Measurements from ENCODE around the gene CWC22. TPM values are rescaled to one million over a fixed set of nuclear protein-coding genes. Genes with fewer than 3 reads are reported as not detected.
"Not testable (repeated sequence)": the region's sequence is repeated elsewhere in the genome, so short reads cannot be mapped to it uniquely, and the experiment has no call there.

The CWC22 gene
- total RNA-seq, 1 experiment from 2014 or later, result 14.2 TPM

DNA sequence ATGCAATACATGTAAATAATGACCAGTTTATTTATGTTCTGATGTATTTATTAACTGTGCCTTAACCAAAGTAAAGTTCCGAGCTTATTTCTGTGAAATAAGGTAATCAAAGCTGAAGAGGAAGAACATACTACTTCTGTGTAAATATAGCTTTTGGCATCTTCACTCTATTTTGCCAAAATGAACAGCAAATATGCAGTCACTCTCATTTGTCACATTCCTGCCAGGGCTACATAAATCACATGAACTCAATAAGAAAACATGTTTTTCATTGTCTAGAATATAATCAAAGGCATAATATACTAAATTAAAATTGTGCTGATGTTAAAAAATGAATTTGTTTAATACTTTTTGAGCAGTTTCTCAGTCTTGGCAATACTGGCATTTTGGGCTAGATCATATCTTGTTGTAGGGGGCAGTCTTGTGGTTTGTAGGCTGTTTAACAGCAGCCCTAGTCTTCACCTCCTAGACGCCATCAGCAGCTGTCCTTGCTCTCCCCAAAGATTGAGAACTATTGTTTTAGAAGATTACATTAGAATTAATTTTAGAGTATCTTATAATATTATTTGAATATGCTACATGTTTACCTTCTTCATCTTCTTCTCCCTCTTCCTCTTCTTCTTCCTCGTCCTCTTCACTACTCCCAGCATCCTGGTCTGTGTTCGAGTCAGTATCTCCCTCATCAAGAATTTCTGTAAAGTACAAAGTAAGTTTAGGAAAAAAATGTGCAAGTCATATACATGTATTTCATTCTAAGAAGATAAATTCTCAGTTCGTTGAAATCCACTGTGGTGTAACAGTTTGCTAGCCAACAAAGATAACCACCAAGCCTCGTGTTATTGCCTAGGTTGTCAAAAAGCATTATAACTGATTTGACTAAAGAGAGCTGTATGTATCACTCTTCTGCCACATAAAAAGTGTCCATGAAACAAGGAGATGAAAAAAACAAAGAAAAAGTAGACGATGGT, 41.5 kb downstream of the CWC22 start:
- peaks cover 45% of the 10 kb centered on the region for H3K36me3 ChIP-seq (ENCODE audit: low read depth, low read length)
- H3K4me1 ChIP-seq (ENCODE audit: insufficient read depth, low read length), result peaks cover 9% of the 10 kb centered on the region
- H3K27ac ChIP-seq (ENCODE audit: low read length), result no peak overlapping the region
- H4K20me1 ChIP-seq (ENCODE audit: low read length), result no peaks in the 10 kb centered on the region
- ATAC-seq (no peak), DNase-seq (no peak)
- no peak overlapping the region for H3K4me3 ChIP-seq (ENCODE audit: low read length)
- H3K27me3 ChIP-seq (ENCODE audit: low read length), result no peaks in the 10 kb centered on the region
- no peaks in the 10 kb centered on the region for H3K79me2 ChIP-seq (ENCODE audit: low read length)
- no peaks in the 10 kb centered on the region for H3F3A ChIP-seq (ENCODE audit: low read length, unreplicated experiment)
- H3K9me3 ChIP-seq (ENCODE audit: low read length), result no peaks in the 10 kb centered on the region
- intact Hi-C loops (cut with micrococcal nuclease), result no loop called here
- no peaks in the 10 kb centered on the region for H3K9me2 ChIP-seq (replicated peaks; ENCODE audit: low read length)
- no peak overlapping the region for H3K4me2 ChIP-seq (ENCODE audit: low read length)
- ChIA-PET POLR2A (ENCODE audit: unreplicated experiment) (interaction anchor here (0.5 kb wide), 1 partner anchor 9 kb away, joined by 3 read pairs; no protein-coding TSS in a partner anchor), CTCF (no interaction called here)
- TF ChIP-seq EZH2 (IDR thresholded peaks at IDR 0.05; ENCODE audit: low read length, unreplicated experiment), result no peak
- TF ChIP-seq CTCF (conservative IDR thresholded peaks at IDR 0.05; ENCODE audit: low read depth, low read length), result no peak
- no peak for TF ChIP-seq EZH2phosphoT487 (IDR thresholded peaks at IDR 0.05; ENCODE audit: borderline replicate concordance, low read length)
- H3K9ac ChIP-seq (ENCODE audit: low read length), result no peak overlapping the region
- BruUV-seq (replicated peaks), result no TSS peak
- no peak overlapping the region for H2AFZ ChIP-seq (ENCODE audit: low read length)

GRCh38 chr2:179963626-179964025, 43.5 kb downstream of the CWC22 start:
- no peaks in the 10 kb centered on the region for H3K79me2 ChIP-seq (ENCODE audit: low read length)
- intact Hi-C loops (cut with micrococcal nuclease), result loop anchor here (1.0 kb wide), 1 partner anchor 9 kb away; no protein-coding TSS in a partner anchor
- CTCF ChIA-PET, result no interaction called here
- H3K4me3 ChIP-seq (ENCODE audit: low read length), result no peak overlapping the region
- H3F3A ChIP-seq (ENCODE audit: low read length, unreplicated experiment), result no peaks in the 10 kb centered on the region
- no peaks in the 10 kb centered on the region for H4K20me1 ChIP-seq (ENCODE audit: low read length)
- TF ChIP-seq EZH2 (IDR thresholded peaks at IDR 0.05; ENCODE audit: low read length, unreplicated experiment) (no peak), EZH2phosphoT487 (IDR thresholded peaks at IDR 0.05; ENCODE audit: borderline replicate concordance, low read length) (no peak), CTCF (conservative IDR thresholded peaks at IDR 0.05; ENCODE audit: low read depth, low read length) (no peak)
- POLR2A ChIA-PET (ENCODE audit: unreplicated experiment), result no interaction called here
- H3K9me2 ChIP-seq (replicated peaks; ENCODE audit: low read length), result no peaks in the 10 kb centered on the region
- no peak overlapping the region for H3K4me2 ChIP-seq (ENCODE audit: low read length)
- H2AFZ ChIP-seq (ENCODE audit: low read length), result no peak overlapping the region
- no peak overlapping the region for H3K9ac ChIP-seq (ENCODE audit: low read length)
- peaks cover 36% of the 10 kb centered on the region for H3K36me3 ChIP-seq (ENCODE audit: low read depth, low read length)
- peak; percentile 80 for ATAC-seq
- no peaks in the 10 kb centered on the region for H3K27me3 ChIP-seq (ENCODE audit: low read length)
- peaks cover 9% of the 10 kb centered on the region for H3K4me1 ChIP-seq (ENCODE audit: insufficient read depth, low read length)
- BruUV-seq (replicated peaks), result no TSS peak
- H3K27ac ChIP-seq (ENCODE audit: low read length), result peak overlapping the region; percentile 22; the same call in 1 of the 2 replicates
- no peaks in the 10 kb centered on the region for H3K9me3 ChIP-seq (ENCODE audit: low read length)
- DNase-seq, result peak; percentile 42

DNA sequence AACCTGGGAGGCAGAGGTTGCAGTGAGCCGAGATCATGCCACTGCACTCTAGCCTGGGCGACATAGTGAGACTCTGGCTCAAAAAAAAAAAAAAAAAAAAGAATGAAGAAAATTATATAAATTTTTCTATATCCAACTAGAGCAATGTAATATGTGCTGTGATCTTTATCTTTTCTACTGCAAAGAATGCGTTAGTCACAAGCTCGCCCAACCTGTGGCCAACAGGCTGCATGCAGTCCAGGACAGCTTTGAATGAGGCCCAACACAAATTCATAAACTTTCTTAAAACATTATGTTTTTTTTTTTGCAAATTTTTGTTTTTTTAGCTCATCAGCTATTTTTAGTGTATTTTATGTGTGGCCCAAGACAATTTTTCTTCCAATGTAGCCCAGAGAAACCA, 48.8 kb downstream of the CWC22 start:
- H3K27ac ChIP-seq (ENCODE audit: low read length); POLR2A ChIA-PET (ENCODE audit: unreplicated experiment); H3F3A ChIP-seq (ENCODE audit: low read length, unreplicated experiment); H3K79me2 ChIP-seq (ENCODE audit: low read length); H3K4me2 ChIP-seq (ENCODE audit: low read length); H4K20me1 ChIP-seq (ENCODE audit: low read length); H3K9ac ChIP-seq (ENCODE audit: low read length); H3K9me2 ChIP-seq (replicated peaks; ENCODE audit: low read length); H3K9me3 ChIP-seq (ENCODE audit: low read length); H3K27me3 ChIP-seq (ENCODE audit: low read length); intact Hi-C loops (cut with micrococcal nuclease); CTCF ChIA-PET; BruUV-seq (replicated peaks); ATAC-seq; DNase-seq; H3K4me3 ChIP-seq (ENCODE audit: low read length); H2AFZ ChIP-seq (ENCODE audit: low read length): not testable (repeated sequence)
- H3K36me3 ChIP-seq (ENCODE audit: low read depth, low read length), result peaks cover 21% of the 10 kb centered on the region; the same call in 1 of the 2 replicates
- peaks cover 15% of the 10 kb centered on the region for H3K4me1 ChIP-seq (ENCODE audit: insufficient read depth, low read length)

Data from PC-3 (cell line).